Body of pancreas (tissue), 4 donors: Measurements from ENCODE around the gene PIK3R5. TPM values are rescaled to one million over a fixed set of nuclear protein-coding genes. Genes with fewer than 3 reads are reported as not detected.

Experiments used
- ATAC-seq: fragments of 150-250 bp; one replicate; pipeline ENCODE4 v1.9.1; 2016
- DNase-seq, 4 donors: peaks; one replicate each; pipeline ENCODE4 v3.0.0-alpha.2; 2019
- H3K27ac ChIP-seq, 4 donors: fragments of 200-600 bp; sonication (generic); 1 replicate in 3 of 4; 2 replicates in 1 of 4; pipeline versions ENCODE4 v1.5.1 to v1.6.1; 2016 to 2019; ENCODE audit warnings: mild to moderate bottlenecking in 1 of 4, mixed read lengths in 1 of 4, moderate library complexity in 1 of 4
- H3K27me3 ChIP-seq, 2 donors: fragments of 200-600 bp; sonication (generic); one replicate each; pipeline ENCODE4 v1.6.0; 2016; ENCODE audit warnings: mild to moderate bottlenecking in 1 of 2
- H3K36me3 ChIP-seq, 2 donors: fragments of 200-600 bp; sonication (generic); replicated peaks in 1 of 2; 2 replicates each; pipeline ENCODE4 v1.5.1; 2016; ENCODE audit warnings: low read depth in 2 of 2; ENCODE audit not compliant: insufficient read depth in 1 of 2
- H3K4me1 ChIP-seq: fragments of 200-600 bp; sonication (generic); one replicate; pipeline ENCODE4 v1.6.0; 2016
- H3K4me3 ChIP-seq, 2 donors: fragments of 200-600 bp; sonication (generic); 1 replicate in 1 of 2; 2 replicates in 1 of 2; pipeline ENCODE4 v1.5.1; 2016 to 2019
- H3K9me3 ChIP-seq, 3 donors: fragments of 200-600 bp; sonication (generic); 1 replicate in 2 of 3; 2 replicates in 1 of 3; pipeline ENCODE4 v1.5.1; 2016
- CTCF ChIP-seq, 7 experiments: fragments of 450-650 bp in 4 of 7; fragments of 200-600 bp in 3 of 7; sonication (generic) in 3 of 7; IDR thresholded peaks; one replicate each; pipeline ENCODE4 v1.5.1; 2016 to 2019; ENCODE audit warnings: antibody characterized with exemption in 7 of 7
- POLR2A ChIP-seq, 3 donors: fragments of 450-650 bp; IDR thresholded peaks; one replicate each; pipeline ENCODE4 v1.6.1; 2016; ENCODE audit warnings: antibody characterized with exemption in 3 of 3, mild to moderate bottlenecking in 2 of 3
- WGBS, 2 donors: methylation state at CpG; one replicate each; pipeline ENCODE4 v1.1.5; 2017; 5-methylcytosine and 5-hydroxymethylcytosine counted together
- intact Hi-C: fragments of 100-400 bp; cut with DNase I; formaldehyde crosslinking; loops from one replicate; pipeline ENCODE4 v1.15.1; 2023
- total RNA-seq, 2 donors: library from RNA; depleted of rRNA; stranded (reverse); fragments of >200 nt; gene quantifications; one replicate each; pipeline ENCODE4 v1.1.0, GENCODE V29; 2016

Gene PIK3R5
- total RNA-seq, 2 donors from 2014 or later: 4.6 to 4.7 TPM

GRCh38 chr17:8952191-8952590 is 13.3 kb downstream of the PIK3R5 start:
- Histone ChIP-seq H3K27me3 (no peaks in the 10 kb centered on the region), H3K4me1 (no peaks in the 10 kb centered on the region), H3K9me3 (no peaks in the 10 kb centered on the region), H3K27ac (no peak overlapping the region), H3K36me3 (no peaks in the 10 kb centered on the region), H3K4me3 (no peak overlapping the region)
- DNase-seq: no peak
- intact Hi-C loops: no loop called here
- 70 to 71% methylated on average over 1 of the region's 1 CpG for WGBS, 2 donors
- ATAC-seq: no peak
- TF ChIP-seq POLR2A (IDR thresholded peaks at IDR 0.05) (no peak), CTCF (IDR thresholded peaks at IDR 0.05) (no peak)

GRCh38 chr17:8951206-8951605 is 14.3 kb downstream of the PIK3R5 start:
- Histone ChIP-seq H3K27ac (no peak overlapping the region), H3K36me3 (no peaks in the 10 kb centered on the region), H3K27me3 (no peaks in the 10 kb centered on the region), H3K4me1 (no peaks in the 10 kb centered on the region), H3K4me3 (no peak overlapping the region), H3K9me3 (no peaks in the 10 kb centered on the region)
- TF ChIP-seq POLR2A (IDR thresholded peaks at IDR 0.05) (no peak), CTCF (IDR thresholded peaks at IDR 0.05) (no peak)
- ATAC-seq (no peak), DNase-seq (no peak)
- intact Hi-C loops: no loop called here
- WGBS, 2 donors: 56 to 68% methylated on average over 4 of the region's 4 CpGs

- ATAC-seq (no peak), DNase-seq (no peak)
- WGBS, 2 donors: 63 to 77% methylated on average over 9 of the region's 9 CpGs
- no peaks in the 10 kb centered on the region for H3K9me3 ChIP-seq
- no peak for TF ChIP-seq POLR2A (IDR thresholded peaks at IDR 0.05)
- TF ChIP-seq CTCF (IDR thresholded peaks at IDR 0.05): no peak
- no peaks in the 10 kb centered on the region for H3K4me1 ChIP-seq
- intact Hi-C loops: no loop called here
- H3K36me3 ChIP-seq: no peaks in the 10 kb centered on the region
- H3K27ac ChIP-seq: no peak overlapping the region
- H3K4me3 ChIP-seq: no peak overlapping the region
- H3K27me3 ChIP-seq: no peaks in the 10 kb centered on the region
These were observed 16.3 kb downstream of the PIK3R5 start for GRCh38 chr17:8949061-8949661.

- WGBS, 2 donors: 87 to 90% methylated on average over 7 of the region's 7 CpGs
These were observed 17.0 kb downstream of the PIK3R5 start for GRCh38 chr17:8948462-8948861.

More at GRCh38 chr17:8948462-8948861, 17.0 kb downstream of the PIK3R5 start:
- intact Hi-C loops: no loop called here
- Histone ChIP-seq H3K36me3 (no peaks in the 10 kb centered on the region), H3K9me3 (no peaks in the 10 kb centered on the region), H3K27ac (no peak overlapping the region), H3K27me3 (no peaks in the 10 kb centered on the region), H3K4me1 (no peaks in the 10 kb centered on the region), H3K4me3 (no peak overlapping the region)
- ATAC-seq (no peak), DNase-seq (no peak)
- TF ChIP-seq POLR2A (IDR thresholded peaks at IDR 0.05): no peak
- no peak for TF ChIP-seq CTCF (IDR thresholded peaks at IDR 0.05)
